GM04503 (cell line): ENCODE measurements around the gene PAXX.

Experiments
- DNase-seq: peaks from one replicate; pipeline ENCODE4 v3.0.0-alpha.2; 2012; ENCODE audit warnings: low read depth

The PAXX gene

DNA sequence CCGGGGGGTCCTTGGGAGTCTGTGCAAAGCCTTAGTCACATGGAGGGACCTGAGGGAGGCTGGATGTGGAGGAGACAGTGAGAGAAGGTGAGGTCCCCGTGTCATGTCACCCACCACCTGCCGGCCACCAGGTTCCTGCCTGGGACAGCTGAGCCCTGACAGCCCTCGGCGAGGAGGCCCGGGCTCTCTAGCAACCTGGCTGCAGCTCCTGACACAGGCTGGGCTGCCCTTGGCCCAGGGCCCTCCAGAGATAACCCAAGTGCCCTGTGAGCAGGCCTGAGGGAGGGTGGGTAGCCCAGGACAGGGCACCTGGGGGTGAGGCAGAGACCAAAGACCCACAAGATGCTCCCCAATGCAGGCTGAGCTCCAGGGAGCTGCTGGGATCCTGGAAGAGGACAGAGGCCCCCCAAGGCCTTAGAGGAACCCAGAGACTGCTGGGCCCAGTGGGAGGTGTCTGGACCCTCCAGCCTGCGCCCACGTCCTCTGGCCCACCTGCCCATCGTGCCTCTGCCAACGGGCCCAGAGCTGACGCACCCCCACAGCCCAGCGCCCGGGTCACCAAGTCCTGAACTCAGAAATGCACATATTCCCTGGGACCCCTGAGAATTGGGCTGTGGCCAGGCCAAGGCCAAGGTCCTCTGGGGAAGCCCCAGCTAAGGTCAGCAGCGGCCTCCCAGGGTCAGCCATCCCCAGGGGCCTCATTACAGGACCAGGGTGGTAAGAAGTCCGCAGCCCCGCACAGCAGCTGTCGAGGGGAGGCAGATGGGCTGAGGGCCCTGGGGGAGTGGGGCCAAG, 23.7 kb upstream of the PAXX start:
- DNase-seq: no peak

DNA sequence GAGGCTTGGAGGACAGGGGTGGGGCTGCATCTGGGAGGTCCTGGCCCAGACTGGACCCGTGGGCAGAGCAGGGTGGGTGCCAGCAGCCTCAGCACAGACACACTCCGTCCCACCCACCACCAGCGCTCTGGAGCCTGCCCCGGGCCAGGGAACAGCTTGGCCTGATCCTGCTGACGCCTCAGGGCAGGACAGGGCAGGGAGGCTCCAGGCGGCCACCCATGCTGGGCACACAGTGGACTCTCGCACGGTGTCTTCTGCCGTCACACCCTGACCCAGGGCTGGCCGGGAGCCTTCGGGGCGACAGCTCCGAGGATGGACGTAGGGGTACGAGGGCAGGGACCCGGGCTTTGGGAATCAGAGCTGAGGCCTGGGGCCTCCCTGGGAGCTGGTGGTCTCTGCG, 23.1 kb upstream of the PAXX start:
- DNase-seq: no peak

- DNase-seq: no peak
These were observed 22.4 kb upstream of the PAXX start for GRCh38 chr9:136969774-136970173.

DNA sequence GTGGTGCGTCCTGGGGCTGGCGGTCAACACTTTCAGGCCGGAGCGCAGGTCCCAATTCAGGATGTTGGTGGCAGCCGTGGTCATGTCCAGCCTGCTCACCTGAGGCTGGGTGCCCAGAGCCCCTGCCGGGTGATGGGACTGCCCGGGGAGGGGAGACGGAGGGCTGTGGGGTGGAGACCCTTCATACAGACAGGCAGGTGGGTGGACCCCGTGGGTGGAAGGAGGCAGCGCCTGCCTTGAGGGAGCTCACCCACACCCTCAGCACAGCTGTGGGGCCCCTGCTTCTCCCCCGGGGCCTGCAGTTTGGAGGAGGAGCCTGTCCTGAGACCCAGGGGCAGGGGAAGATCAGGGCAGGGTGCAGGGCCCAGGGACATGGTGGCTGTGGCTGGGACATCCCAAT, 21.9 kb upstream of the PAXX start:
- no peak for DNase-seq

DNA sequence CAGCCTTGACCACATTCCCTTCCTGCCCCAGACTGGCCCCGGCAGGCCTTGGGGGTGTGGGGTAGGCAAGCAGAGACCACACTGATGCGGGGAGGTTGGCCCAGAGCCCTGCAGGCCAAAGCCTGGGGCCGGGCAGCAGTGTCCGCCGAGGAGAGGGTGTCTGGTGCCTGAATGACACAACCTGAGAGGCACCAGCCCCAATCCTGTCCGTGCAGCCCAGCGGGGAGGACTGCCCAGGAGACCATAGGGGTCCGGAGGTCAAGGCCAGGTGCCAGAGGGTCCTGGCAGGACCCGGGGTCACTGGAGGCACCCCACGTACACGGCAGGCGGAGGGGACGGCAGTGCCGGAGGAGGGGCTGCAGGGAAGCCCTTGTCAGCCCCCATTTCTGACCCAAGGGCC, 20.5 kb upstream of the PAXX start:
- DNase-seq: no peak

DNA sequence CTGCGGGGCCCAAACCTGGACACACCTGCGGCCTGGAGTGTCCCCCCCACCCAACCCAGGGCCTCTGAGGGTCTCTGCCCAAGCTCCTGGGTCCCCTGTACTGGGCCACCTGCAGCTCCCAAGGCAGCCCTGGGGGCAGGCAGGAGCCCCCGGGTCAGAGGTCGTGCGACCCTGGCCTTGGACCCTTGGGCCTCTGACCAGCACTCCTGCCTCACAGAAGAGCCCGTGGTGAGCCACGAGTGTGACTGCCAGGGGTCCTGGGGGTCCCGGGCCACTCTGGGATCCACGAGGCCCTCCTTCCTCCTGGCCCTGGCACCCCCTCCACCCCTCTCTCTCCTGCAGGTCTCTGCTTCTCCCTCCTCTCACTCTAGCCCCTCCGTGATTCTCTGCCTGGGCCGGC, 19.9 kb upstream of the PAXX start:
- DNase-seq: no peak

DNA sequence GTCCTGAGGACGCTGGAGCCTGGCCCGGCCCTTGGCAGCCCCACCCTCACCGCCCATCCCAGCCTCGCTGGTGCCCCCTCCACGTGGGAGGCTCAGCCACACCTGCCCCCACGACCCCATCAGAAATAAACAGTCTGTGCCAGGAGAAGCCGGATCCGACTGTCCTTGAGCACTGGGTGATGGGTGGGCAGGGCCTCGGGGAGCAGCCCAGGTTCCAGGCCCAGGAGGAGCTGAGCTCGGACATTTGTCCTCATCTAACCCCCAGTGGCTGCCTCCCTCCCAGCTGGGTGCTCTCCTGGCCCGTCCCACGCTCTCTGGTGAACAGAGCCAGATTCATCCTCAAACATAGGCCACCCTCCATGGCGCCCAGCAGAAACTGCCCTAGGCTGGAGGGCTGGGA, 19.5 kb upstream of the PAXX start:
- DNase-seq: no peak

GRCh38 chr9:136973618-136974617, 18.3 kb upstream of the PAXX start:
- DNase-seq: no peak

DNA sequence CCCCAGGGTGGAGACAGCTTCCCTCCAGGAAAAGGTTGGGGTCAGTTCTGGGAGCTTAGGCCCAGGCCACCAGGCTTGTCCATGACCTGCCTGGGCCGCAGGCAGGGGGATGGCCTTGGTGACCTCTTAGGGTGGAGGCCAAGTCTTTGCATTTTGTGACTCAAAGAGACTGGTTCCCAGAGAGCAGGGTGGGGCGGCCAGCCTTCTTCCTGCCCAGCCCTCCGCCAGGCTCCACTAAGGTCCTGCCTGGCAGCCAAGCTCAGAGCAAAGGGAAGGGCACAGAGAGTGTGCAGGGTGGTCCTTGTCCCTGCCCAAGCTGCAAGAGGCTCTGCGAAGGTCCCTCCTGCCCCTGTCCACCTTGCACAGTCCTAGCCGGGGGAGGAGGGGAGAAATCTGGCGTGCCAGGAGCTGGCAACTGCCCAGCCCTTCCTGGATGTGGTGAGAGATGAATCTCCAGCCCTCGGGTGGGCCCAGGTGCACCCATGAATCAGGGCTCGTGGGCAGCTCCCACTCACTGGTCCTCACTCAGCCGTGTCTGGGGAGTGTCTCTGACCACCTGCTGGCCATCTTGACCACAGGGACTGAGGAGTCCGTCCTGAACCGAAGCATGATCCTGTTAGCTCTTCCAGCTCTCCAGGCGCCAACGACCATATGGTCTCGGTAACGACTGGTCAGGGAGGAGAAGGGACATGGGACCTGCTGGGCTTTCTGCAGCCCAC, 17.2 kb upstream of the PAXX start:
- DNase-seq: no peak

- no peak for DNase-seq
These were observed 16.6 kb upstream of the PAXX start for GRCh38 chr9:136975644-136976043.

DNA sequence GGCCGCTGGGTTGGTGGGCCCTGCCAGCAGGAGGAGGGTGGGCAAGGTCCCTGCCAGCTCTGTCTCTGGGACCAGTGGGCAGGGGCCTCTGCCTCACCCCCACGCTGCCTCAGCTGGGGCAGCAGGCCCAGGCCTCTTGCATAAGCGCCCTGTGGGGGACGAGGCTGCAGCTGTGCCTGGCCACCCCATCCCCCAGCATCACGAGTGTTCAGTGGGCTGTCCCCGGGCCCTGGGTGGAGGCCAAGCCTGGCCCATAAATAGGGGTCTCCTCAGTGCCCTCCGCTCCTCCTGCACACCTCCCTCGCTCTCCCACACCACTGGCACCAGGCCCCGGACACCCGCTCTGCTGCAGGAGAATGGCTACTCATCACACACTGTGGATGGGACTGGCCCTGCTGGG, 15.0 kb upstream of the PAXX start, which contains the start of gene PTGDS:
PTGDS (plus strand) TSS at position 282 of the 400 bp plus-strand sequence; CDS start at position 357, 75 bp downstream.
- DNase-seq: no peak

DNA sequence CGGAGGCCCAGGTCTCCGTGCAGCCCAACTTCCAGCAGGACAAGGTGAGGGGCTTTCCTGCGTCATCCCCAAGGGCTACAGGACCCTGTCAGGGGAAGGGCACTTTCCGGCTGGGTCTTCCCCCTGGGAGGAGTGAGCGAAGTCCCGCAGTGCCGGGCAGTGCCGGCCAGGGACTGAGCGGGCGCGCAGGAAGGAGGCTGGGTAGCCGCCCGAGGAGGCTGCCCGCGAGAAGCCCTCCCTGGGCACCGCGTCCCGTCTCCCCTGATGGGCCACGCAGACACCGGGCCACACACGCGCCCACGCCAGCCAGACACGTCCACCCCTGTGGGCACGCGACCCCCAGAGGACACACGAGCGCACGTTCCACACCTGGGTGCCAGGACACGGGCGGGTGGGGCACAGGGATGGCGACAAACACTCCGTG, 14.6 kb upstream of the PAXX start:
- no peak for DNase-seq

DNA sequence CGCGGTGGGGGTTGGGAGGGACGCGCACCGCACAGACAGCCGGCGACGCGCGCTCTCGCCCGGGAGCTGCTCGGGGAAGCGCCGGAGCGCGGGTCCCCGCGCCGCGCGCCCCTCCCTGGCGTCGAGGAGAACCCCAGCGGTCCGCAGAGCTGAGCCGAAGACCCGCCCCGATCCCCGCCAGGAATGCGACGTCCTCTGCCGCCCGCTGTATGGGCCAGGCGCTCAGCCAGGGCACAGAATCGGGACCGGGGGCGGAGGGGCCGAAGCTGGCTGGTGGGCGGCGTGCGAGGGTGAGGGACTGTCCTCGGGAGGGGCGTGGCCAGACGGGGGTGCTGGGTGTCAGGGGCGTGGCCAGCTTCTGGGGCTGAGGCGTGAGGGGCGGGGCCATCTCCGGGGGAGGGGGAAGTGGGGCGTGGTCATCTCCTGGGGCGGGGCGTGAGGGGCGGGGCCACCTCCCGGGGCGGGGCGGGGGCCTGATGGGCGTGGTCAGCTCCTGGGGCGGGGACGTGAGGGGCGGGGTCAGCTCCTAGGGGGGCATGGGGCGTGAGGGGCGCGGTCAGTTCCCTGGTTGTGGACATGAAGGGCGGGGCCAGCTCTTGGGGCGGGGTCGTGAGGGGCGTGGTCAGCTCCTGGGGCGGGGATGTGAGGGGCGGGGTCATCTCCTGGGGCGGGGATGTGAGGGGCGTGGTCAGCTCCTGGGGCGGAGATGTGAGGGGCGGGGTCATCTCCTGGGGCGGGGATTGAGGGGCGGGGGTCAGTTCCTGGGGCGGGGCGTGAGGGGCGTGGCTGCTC, 14.0 kb upstream of the PAXX start:
- DNase-seq: no peak

DNA sequence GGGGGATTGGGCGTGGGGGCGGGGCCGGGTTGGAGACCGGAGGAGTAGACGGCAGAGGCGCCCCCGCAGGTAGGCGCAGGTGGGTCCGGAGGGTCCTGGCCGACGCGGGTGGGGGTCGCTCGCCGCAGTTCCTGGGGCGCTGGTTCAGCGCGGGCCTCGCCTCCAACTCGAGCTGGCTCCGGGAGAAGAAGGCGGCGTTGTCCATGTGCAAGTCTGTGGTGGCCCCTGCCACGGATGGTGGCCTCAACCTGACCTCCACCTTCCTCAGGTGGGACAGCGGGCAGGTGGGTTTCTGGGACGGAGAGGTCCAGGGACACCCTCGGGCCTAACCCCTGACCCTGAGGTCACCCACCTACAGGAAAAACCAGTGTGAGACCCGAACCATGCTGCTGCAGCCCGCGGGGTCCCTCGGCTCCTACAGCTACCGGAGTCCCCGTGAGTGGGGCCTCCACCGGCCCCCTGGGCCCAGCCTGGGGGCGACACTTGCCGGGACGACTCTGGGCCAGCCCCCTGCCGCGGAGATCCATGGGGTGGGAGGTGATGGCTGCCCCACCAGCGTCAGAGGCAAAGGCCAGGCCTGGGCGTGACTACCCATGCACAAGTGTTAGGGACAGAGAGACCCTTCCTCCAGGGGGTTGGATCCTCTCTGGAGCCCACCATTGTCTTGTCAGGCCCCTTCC, 13.2 kb upstream of the PAXX start:
- no peak for DNase-seq

DNA sequence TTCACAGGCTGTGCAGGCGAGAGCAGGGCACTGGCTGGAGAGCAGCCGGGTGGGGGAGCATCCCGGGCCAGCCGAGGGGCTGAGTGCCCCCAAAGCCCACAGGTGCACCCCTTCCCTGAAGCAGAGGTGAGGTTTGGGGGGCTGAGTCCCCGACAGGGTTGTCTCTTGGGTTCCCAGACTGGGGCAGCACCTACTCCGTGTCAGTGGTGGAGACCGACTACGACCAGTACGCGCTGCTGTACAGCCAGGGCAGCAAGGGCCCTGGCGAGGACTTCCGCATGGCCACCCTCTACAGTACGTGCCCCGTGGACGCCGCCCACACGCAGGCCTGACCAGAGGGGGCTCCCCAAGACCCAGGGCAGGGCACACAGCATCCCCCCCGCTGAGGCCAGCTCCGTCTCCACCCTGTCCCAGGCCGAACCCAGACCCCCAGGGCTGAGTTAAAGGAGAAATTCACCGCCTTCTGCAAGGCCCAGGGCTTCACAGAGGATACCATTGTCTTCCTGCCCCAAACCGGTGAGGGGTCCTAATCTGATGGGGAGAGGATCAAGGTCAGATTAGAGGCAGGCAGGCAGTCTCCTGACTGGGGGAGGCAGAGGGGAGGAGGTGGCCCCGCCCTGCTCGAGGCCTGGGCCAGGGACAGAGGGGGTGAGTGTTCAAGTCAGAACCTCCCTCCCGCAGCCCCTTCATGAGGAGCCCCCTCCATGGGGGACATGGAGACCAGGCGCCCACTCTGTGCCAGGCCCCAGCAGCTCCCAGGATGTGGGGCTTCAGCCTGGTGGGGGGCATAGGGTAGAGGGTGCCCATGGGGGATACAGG, 12.2 kb upstream of the PAXX start:
- no peak for DNase-seq

DNA sequence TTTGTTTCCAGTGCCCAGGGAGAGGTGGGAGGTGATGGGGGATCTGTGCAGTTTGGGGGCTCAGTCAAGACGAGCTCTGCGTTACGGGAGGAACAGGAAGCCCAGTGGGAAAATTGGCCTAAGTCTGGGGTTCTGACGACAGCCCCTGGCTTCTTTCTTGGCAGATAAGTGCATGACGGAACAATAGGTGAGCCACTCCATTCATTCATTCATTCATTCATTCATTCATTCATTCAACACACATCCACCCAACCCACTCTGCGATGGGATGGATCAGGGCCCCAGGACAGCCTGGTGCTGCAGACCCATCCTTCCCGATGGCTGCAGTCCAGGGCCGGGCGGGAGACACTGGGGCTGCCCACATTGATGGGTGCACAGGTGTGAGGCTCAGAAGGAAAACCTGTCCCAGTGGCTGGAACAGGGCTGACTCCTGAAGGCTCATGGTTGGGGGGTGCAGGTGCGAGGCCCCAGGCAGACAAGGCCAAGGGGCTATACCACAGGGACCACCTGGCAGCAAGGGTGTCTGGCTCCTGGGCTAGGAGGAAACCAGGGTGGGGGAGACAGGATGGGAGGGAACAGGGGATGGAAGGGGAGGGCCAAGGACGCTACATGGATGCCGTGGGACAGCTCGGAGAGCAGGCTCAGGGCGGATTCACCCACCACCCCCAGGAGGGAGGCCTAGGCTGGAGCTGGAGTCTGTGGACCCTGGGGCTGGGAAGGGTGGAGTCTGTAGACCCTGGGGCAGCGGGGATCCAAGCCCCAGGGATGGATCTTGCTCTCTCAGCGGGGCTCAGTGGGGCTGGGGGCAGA, 11.3 kb upstream of the PAXX start:
- DNase-seq: no peak

DNA sequence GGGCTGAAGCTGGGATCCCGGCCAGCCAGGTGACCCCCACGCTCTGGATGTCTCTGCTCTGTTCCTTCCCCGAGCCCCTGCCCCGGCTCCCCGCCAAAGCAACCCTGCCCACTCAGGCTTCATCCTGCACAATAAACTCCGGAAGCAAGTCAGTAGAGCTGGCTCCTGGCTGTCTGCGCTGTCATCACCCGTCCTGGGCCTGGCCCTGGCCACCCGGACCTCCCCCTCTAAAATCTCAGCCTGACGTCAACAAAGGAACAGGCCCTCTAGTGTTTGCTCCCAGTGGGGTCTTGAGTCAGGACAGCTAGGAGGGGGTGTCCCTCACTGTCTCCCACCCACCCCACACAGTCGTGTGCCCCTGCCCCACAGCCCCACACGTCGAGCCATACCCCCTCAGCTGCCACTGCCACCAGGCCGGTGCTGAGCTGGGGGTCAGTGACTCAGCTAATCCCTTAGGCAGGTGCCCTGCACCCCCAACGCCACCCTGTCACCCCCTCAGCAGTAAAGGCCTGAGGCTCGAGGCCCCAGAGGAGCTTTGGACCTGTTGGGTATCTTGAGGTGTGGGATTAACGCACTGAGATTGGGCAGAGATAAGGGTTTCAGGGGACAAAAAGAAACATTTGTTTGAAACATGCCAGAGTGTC, 10.5 kb upstream of the PAXX start:
- DNase-seq: no peak

DNA sequence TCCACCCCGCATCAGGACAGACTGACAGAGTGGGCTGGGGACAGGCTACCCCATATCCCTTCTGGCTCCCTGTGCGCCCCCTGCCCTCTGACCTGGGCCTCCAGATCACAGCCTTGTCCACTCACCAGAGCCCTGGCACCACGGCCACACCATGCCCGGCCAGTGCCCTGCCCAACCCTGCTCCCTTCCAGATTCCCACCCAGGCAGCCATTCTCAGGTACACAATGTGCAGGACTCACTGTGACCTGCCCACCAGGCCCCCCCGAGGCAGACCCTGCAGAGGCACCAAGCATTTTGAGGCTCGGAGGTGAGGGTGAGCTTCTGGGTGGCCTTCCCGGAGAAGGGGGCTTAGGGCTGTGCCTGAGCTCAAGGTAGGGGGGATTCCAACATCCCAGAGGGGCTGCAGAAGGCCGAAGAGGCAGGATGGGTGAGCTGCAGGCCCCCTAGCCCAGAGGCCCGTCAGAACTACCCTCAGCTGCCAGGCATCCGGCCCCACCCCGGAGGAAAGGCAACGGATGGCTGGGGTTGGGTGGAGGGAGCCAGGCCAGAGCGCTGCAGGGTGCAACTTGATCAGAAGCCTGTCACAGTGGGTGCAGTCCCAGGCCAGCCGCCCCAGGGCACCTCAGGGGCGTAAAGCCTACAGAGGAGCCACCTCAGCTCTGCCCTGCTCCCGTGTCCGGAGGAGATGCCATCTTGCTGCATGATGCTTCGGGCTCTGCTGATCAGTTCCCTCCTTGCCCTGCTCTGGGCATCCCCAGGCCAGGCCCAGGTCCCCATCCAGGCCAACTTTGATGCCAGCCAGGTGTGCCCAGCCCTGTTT, 9.8 kb upstream of the PAXX start, which contains the start of gene LCNL1:
LCNL1 (plus strand) TSS at position 762 of the 820 bp plus-strand sequence. CDS start 594 bp downstream, outside the sequence.
- DNase-seq: no peak
